IPS-18c (cell line): ENCODE data around the gene NENF.
"Not testable (repeated sequence)": the region's sequence is repeated elsewhere in the genome, so short reads cannot be mapped to it uniquely, and the experiment has no call there.

Experiments used
- H3K4me3 ChIP-seq: 2 replicates; pipeline ENCODE4 v1.7.0; 2013; ENCODE audit warnings: low read depth, mild to moderate bottlenecking, low read length, moderate library complexity; ENCODE audit not compliant: insufficient read depth
- H3K9me3 ChIP-seq: one replicate; pipeline ENCODE4 v1.6.1; 2013; ENCODE audit warnings: mild to moderate bottlenecking, low read length, moderate library complexity; ENCODE audit not compliant: control insufficient read depth, insufficient read depth

Gene NENF

GRCh38 chr1:212432661-212433576, at the start of gene NENF:
Gene NENF (plus strand): TSS chr1:212432920. CDS start chr1:212432944, 24 bp downstream.
- no peaks in the 10 kb centered on the region for H3K9me3 ChIP-seq
- H3K4me3 ChIP-seq, result peak within 1 kb of the TSS; percentile 68

- no peak overlapping the region for H3K4me3 ChIP-seq
- H3K9me3 ChIP-seq, result peaks cover 6% of the 10 kb centered on the region
Observed at GRCh38 chr1:212386029-212386428, 46.7 kb upstream of the NENF start.

- H3K9me3 ChIP-seq, result peaks cover 8% of the 10 kb centered on the region
- no peak overlapping the region for H3K4me3 ChIP-seq
Observed at GRCh38 chr1:212388985-212389716, 43.6 kb upstream of the NENF start.

- H3K9me3 ChIP-seq, H3K4me3 ChIP-seq: not testable (repeated sequence)
Observed at GRCh38 chr1:212395678-212396437, 36.9 kb upstream of the NENF start.

GRCh38 chr1:212396638-212397037, 36.1 kb upstream of the NENF start:
- H3K9me3 ChIP-seq, result peaks cover under 1% of the 10 kb centered on the region
- no peak overlapping the region for H3K4me3 ChIP-seq

GRCh38 chr1:212397171-212397570, 35.5 kb upstream of the NENF start:
- H3K4me3 ChIP-seq, result no peak overlapping the region

GRCh38 chr1:212401042-212401441, 31.7 kb upstream of the NENF start:
- Histone ChIP-seq H3K9me3 (no peaks in the 10 kb centered on the region), H3K4me3 (no peak overlapping the region)

More at GRCh38 chr1:212397171-212397570, 35.5 kb upstream of the NENF start:
- no peaks in the 10 kb centered on the region for H3K9me3 ChIP-seq

GRCh38 chr1:212401838-212402582, 30.7 kb upstream of the NENF start:
- no peak overlapping the region for H3K4me3 ChIP-seq
- H3K9me3 ChIP-seq, result no peaks in the 10 kb centered on the region

- Histone ChIP-seq H3K9me3 (no peaks in the 10 kb centered on the region), H3K4me3 (no peak overlapping the region)
Observed at GRCh38 chr1:212402666-212403321, 29.9 kb upstream of the NENF start.

- no peaks in the 10 kb centered on the region for H3K9me3 ChIP-seq
- H3K4me3 ChIP-seq, result no peak overlapping the region; the same call in 1 of the 2 replicates
Observed at GRCh38 chr1:212410231-212410820, 22.4 kb upstream of the NENF start.

- H3K4me3 ChIP-seq, result no peak overlapping the region
- no peaks in the 10 kb centered on the region for H3K9me3 ChIP-seq
Observed at GRCh38 chr1:212412374-212412773, 20.3 kb upstream of the NENF start.

GRCh38 chr1:212413902-212414327, 18.8 kb upstream of the NENF start:
- no peaks in the 10 kb centered on the region for H3K9me3 ChIP-seq
- H3K4me3 ChIP-seq, result peak overlapping the region; percentile 78

GRCh38 chr1:212414328-212415106, 18.2 kb upstream of the NENF start, which contains the start of gene PACC1:
Gene PACC1 (minus strand): TSS chr1:212414886. CDS start chr1:212414757, 129 bp downstream.
- no peaks in the 10 kb centered on the region for H3K9me3 ChIP-seq
- peak within 1 kb of the TSS; percentile 78 for H3K4me3 ChIP-seq

GRCh38 chr1:212415107-212415841, 17.4 kb upstream of the NENF start:
- no peak overlapping the region for H3K4me3 ChIP-seq

GRCh38 chr1:212421165-212421564, 11.6 kb upstream of the NENF start:
- Histone ChIP-seq H3K4me3 (no peak overlapping the region), H3K9me3 (no peaks in the 10 kb centered on the region)

More at GRCh38 chr1:212415107-212415841, 17.4 kb upstream of the NENF start:
- no peaks in the 10 kb centered on the region for H3K9me3 ChIP-seq
